HEK293 (cell line): ENCODE results near the gene PSD2.

Source experiments
- REPIN1 ChIP-seq: fragments of 450-650 bp; formaldehyde crosslinking; IDR thresholded peaks from 2 replicates; pipeline ENCODE4 v1.5.1; 2017; ENCODE audit warnings: missing biosample characterization, missing genetic modification characterization, low read depth
- ZBTB26 ChIP-seq: fragments of 450-650 bp; formaldehyde crosslinking; optimal IDR thresholded peaks from 2 replicates; pipeline ENCODE3; 2016; ENCODE audit warnings: missing biosample characterization, mild to moderate bottlenecking, missing genetic modification characterization
- ZNF48 ChIP-seq: fragments of 450-650 bp; formaldehyde crosslinking; IDR thresholded peaks from 2 replicates; pipeline ENCODE4 v1.5.1; 2016; ENCODE audit warnings: missing biosample characterization, missing genetic modification characterization
- ZNF558 ChIP-seq: fragments of 450-650 bp; formaldehyde crosslinking; IDR thresholded peaks from 2 replicates; pipeline ENCODE4 v1.5.1; 2016; ENCODE audit warnings: missing biosample characterization, missing genetic modification characterization
- TF ChIP-seq, protein P1 (sequence below): fragments of 450-650 bp; formaldehyde crosslinking; IDR thresholded peaks from 2 replicates; pipeline ENCODE4 v1.5.1; 2016; ENCODE audit warnings: missing biosample characterization, missing genetic modification characterization

GRCh38 chr5:139760066-139761056, 35.2 kb upstream of the PSD2 start:
- TF ChIP-seq, protein P1, sequence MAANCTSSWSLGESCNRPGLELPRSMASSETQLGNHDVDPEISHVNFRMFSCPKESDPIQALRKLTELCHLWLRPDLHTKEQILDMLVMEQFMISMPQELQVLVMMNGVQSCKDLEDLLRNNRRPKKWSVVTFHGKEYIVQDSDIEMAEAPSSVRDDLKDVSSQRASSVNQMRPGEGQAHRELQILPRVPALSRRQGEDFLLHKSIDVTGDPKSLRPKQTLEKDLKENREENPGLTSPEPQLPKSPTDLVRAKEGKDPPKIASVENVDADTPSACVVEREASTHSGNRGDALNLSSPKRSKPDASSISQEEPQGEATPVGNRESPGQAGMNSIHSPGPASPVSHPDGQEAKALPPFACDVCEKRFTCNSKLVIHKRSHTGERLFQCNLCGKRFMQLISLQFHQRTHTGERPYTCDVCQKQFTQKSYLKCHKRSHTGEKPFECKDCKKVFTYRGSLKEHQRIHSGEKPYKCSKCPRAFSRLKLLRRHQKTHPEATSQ (tag by site-specific recombination): no peak
- TF ChIP-seq ZNF48 (tag by site-specific recombination): no peak
- TF ChIP-seq REPIN1 (tag by site-specific recombination): no peak
- TF ChIP-seq ZBTB26 (tag by site-specific recombination): no peak
- TF ChIP-seq ZNF558 (tag by site-specific recombination): no peak
